Putamen (tissue), 1 donor: ENCODE measurements around the gene ZNF12.

ENCODE experiments used
- DNase-seq: peaks from one replicate; pipeline ENCODE4 v3.0.0-alpha.2; 2016; ENCODE audit warnings: low spot score

The ZNF12 gene

GRCh38 chr7:6647541-6647940, 59.2 kb downstream of the ZNF12 start:
- DNase-seq = no peak

GRCh38 chr7:6647080-6647479, 59.7 kb downstream of the ZNF12 start:
- no peak for DNase-seq

GRCh38 chr7:6646465-6646864, 60.3 kb downstream of the ZNF12 start:
- DNase-seq = no peak

GRCh38 chr7:6644728-6645127, 62.0 kb downstream of the ZNF12 start:
- DNase-seq = no peak

GRCh38 chr7:6643915-6644625, 62.7 kb downstream of the ZNF12 start:
- no peak for DNase-seq

- no peak for DNase-seq
These were observed 63.7 kb downstream of the ZNF12 start for GRCh38 chr7:6642861-6643640.

- no peak for DNase-seq
These were observed 64.4 kb downstream of the ZNF12 start for GRCh38 chr7:6642239-6642839.

- DNase-seq = no peak
These were observed 65.3 kb downstream of the ZNF12 start for GRCh38 chr7:6641305-6642035.

- no peak for DNase-seq
These were observed 66.5 kb downstream of the ZNF12 start for GRCh38 chr7:6640246-6640721.

- DNase-seq = no peak
These were observed 67.1 kb downstream of the ZNF12 start for GRCh38 chr7:6639627-6640026.

GRCh38 chr7:6639032-6639431, 67.7 kb downstream of the ZNF12 start:
- no peak for DNase-seq
